Activated CD8-positive, alpha-beta memory T cell treated with anti-CD3 and anti-CD28 coated beads for 4 hours (primary cell): ENCODE measurements around the gene CRYL1.

ENCODE experiments used
- DNase-seq, 2 donors: peaks; one replicate each; pipeline ENCODE4 v3.0.0-alpha.2; 2020; ENCODE audit warnings: low read depth in 2 of 2

The CRYL1 gene, protein sequence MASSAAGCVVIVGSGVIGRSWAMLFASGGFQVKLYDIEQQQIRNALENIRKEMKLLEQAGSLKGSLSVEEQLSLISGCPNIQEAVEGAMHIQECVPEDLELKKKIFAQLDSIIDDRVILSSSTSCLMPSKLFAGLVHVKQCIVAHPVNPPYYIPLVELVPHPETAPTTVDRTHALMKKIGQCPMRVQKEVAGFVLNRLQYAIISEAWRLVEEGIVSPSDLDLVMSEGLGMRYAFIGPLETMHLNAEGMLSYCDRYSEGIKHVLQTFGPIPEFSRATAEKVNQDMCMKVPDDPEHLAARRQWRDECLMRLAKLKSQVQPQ

DNA sequence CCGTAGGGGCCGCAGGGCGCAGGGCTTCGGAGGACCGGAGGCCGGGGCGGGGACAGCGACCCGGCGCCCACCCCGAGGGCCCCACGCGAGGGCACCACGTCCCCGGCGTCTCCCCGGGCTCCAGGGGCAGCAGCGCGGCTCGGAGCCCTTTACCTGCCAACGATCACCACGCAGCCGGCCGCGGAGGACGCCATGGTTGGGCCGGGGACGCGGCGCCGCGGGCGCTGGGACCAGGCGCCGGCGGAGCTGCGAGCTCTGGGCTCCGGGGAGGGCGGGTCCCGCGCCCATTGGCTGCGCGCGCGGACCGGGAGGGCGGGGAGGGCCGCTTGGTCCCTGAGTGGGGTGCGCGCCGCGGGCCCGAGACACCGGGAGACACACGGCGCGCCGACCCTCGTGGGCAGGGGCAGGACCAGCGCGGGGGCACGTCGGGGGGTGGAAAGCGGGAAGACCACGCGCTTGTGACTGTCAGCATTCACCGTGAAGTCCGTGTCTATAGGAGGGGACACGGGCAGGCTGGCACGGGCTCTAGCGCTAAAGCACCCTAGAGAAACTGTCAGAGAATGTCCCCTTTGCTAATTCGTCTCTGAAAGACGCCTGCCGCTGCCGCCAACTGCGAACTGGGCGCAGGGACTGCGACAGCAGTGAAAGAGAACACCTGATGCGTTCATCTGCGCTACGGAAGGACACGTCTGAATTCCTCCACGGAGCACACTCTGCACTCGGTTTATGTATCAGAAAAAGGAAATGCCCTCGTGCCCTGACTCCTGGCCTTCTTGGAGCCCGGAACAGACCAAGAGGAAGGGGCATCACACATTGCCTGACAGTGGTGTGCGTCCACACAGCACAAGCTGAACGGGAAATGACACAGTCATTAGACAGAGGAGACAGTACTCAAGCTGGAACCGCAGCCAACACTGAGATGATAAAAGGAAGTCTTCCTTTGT, at the start of gene CRYL1:
Gene CRYL1, minus strand, starts transcription at position 257 of the 944 bp plus-strand sequence. Its CDS starts 63 bp downstream, at position 194.
- peak; percentile 42 to 51 for DNase-seq

DNA sequence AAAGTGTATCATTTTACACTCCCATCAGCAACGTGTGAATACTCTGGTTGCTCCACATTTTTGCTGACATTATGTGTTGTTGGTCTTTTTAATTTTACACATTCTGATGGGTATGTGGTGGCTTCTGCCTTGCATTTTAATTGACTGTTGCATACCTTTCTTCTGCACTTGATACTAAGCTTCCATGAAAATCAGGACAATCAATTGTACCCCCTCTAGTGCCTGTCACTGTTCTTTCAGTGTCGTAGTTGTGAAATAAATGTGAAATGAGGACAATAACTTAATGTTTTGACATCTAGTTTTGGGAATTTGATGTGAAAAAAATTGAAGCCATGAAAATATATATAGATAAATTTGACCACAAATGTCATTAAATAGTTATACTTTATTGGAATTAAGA, 48.0 kb upstream of the CRYL1 start:
- no peak for DNase-seq

- no peak for DNase-seq
Observed at GRCh38 chr13:20573186-20573585, 47.5 kb upstream of the CRYL1 start.

DNA sequence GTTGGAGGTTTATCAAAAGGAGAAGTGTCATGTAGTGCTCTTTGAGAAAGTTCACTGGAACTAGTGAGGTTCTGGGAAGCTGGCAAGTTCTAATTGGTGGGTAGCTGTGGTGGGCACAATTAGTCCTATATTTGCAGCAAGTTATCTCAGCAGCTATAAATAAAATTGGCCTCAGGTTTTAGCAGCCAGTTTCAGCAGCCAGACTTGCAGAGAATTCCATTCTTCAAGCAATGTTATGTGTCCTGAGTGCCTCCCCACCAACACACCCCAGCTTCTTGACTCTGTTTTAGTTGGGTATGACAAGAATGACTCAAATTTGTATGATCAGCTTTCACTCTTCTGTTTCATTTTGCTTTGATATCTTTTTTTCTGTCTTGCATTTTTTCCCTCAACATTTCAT, 46.0 kb upstream of the CRYL1 start:
- DNase-seq: no peak

- DNase-seq: no peak
Observed at GRCh38 chr13:20570517-20570916, 44.9 kb upstream of the CRYL1 start.

DNA sequence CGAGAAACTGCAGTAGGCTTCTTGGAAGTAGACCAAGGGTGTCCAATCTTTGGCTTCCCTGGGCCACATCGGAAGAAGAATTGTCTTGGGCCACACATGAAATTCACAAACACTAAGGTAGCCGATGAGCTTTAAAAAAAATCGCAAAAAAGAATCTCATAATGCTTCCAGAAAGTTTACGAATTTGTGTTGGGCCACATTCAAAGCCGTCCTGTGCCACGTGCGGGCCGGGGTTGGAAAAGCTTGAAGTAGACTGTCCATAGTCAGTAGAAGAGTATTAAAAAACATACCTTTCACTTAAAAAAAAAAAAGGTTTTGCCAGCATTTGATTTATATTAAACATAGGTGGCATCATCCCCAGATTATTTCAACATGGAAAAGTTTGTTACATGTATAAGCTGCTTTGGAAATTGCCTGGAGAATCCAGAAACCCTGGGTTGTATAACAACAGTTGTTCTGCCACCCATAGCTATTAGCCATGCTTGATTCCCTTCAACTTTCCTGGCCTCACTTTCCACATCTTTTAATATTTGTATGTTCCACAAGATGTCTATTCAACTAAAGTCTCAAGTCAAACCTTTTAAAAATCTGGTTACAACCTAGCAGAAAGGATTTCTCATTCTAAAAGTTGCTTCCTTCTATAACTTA, 42.3 kb upstream of the CRYL1 start:
- DNase-seq: no peak

GRCh38 chr13:20566898-20567874, 41.5 kb upstream of the CRYL1 start, which contains the start of gene IFT88:
Gene IFT88, plus strand, starts transcription at chr13:20567157. Its CDS starts 7,229 bp downstream, at chr13:20574386.
- peak; percentile 65 to 68 for DNase-seq

GRCh38 chr13:20566468-20566897, 40.8 kb upstream of the CRYL1 start:
- DNase-seq: no peak

- DNase-seq: no peak
Observed at GRCh38 chr13:20565115-20565736, 39.6 kb upstream of the CRYL1 start.

- no peak for DNase-seq
Observed at GRCh38 chr13:20561741-20562140, 36.1 kb upstream of the CRYL1 start.

- DNase-seq: no peak
Observed at GRCh38 chr13:20559659-20560356, 34.2 kb upstream of the CRYL1 start.

GRCh38 chr13:20558982-20559381, 33.3 kb upstream of the CRYL1 start:
- no peak for DNase-seq

DNA sequence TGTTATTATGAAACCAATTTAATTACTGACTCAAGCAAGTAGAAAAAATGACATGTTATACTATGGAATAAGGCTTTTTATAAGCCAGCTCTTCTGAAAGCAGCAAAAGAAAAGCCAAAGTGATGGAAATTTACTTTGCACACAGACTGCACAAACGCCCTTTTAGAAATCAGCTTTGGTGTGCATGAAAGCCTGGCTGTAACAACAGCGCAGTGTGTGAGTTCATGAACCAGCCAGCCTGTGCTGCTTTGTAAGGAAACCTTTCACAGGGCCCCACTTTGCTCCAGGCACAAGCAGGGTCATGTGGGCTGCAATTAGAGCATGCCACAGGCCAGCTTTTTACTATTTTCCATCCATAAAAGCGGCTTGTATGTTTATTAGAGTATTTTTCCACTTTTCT, 27.7 kb upstream of the CRYL1 start:
- no peak for DNase-seq

GRCh38 chr13:20550799-20551198, 25.1 kb upstream of the CRYL1 start:
- no peak for DNase-seq

DNA sequence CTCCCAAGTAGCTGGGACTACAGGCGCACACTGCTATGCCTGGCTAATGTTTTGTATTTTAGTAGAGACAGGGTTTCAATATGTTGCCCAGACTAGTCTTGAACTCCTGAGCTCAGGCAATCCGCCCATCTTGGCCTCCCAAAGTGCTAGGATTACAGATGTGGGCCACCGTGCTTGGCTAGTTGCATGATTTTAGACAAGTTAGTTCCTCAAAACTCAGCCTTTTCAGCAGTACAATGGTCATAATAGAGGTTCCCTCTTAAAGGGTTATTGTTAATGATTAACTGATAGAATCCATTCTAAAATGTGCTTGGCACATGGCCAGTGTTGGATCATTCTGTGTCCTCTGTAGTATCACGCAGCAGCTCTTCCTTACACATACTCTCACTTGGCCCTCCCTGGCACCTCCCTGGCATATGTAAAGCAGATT, 21.8 kb upstream of the CRYL1 start:
- no peak for DNase-seq

- no peak for DNase-seq
Observed at GRCh38 chr13:20546556-20546955, 20.9 kb upstream of the CRYL1 start.

DNA sequence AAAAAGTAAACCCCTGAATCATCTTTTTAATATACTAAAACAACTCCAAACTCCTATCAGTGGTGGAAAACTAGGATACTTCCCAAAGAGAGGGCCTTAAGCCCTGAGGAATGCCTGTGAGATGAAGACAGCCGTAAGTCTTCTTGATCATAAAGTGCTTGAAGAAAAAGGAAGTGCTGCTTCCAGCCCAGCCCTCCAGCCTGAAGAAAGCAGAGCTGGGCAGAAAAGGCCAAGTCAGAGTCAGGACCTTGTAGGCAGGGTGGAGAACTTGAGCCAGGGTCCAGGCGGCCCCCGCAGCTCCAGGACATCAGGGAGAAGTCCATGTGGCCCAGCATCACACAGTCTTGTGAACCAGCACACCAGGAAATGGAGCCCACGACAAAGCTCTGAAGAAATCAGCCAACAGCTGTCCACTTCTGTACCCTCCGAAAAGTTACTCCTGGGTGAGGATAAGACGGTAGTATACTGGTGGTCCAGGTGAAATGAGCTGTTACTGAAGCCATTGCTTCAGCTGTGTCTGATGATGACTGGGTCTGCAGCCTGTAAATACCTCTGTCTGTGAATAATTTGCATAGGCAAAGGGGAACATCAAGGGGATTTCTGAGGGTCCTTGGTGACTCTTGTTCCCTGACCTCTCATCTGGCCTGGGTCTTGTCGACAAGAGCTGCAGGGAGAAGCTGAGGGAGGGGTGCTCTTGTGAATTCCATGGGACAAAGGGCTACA, 18.7 kb upstream of the CRYL1 start:
- DNase-seq: no peak

DNA sequence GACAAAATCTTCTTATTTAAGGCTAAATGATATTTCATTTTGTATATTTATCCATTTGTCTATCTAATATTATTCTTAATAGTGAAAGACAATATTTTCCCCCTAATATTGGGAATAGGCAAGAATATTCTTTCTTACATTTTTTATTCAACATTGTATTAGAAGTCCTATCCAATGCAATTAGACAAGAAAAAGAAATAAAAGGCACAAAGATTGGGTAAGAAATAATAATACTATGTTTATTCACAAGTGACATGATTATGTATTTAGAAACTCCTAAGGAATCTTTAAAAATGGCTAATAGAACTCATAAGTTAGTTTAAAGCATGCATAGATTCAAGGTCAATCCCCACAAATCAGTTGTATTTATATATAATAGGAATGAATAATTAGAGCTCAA, 11.3 kb upstream of the CRYL1 start:
- no peak for DNase-seq

GRCh38 chr13:20534038-20534608, 8.5 kb upstream of the CRYL1 start:
- DNase-seq: no peak
